AG09319 (cell line): ENCODE data around the gene TOR3A.

Source experiments
- DNase-seq: peaks from one replicate; pipeline ENCODE4 v3.0.0-alpha.2; 2010; ENCODE audit warnings: low read depth; ENCODE audit errors: extremely low read depth
- TF ChIP-seq, protein P1 (sequence below): IDR thresholded peaks from 2 replicates; pipeline ENCODE4 v1.5.1; 2011; ENCODE audit warnings: low read depth, mild to moderate bottlenecking, inconsistent platforms, low read length, moderate library complexity

TOR3A gene

DNA sequence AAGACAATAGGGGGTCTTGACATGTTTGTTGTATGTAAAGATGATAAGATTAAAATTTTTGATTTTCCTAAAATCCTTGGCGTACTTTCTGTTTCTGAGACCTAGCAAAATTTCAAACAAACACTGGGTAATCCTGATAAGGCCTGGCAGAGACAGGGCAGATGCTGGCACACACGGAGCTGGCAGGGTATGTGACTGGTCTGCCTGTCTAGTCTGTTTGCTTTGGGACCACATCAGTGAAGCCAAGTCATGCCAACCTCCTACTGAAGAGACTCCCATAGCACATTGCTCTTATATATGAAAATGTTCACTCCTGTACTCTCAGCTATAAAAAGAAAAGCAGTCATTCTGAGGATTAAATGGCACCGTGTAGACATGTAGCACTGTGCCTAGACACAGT, 14.1 kb downstream of the TOR3A start:
- no peak for DNase-seq
- TF ChIP-seq, protein P1, sequence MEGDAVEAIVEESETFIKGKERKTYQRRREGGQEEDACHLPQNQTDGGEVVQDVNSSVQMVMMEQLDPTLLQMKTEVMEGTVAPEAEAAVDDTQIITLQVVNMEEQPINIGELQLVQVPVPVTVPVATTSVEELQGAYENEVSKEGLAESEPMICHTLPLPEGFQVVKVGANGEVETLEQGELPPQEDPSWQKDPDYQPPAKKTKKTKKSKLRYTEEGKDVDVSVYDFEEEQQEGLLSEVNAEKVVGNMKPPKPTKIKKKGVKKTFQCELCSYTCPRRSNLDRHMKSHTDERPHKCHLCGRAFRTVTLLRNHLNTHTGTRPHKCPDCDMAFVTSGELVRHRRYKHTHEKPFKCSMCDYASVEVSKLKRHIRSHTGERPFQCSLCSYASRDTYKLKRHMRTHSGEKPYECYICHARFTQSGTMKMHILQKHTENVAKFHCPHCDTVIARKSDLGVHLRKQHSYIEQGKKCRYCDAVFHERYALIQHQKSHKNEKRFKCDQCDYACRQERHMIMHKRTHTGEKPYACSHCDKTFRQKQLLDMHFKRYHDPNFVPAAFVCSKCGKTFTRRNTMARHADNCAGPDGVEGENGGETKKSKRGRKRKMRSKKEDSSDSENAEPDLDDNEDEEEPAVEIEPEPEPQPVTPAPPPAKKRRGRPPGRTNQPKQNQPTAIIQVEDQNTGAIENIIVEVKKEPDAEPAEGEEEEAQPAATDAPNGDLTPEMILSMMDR: no peak

DNA sequence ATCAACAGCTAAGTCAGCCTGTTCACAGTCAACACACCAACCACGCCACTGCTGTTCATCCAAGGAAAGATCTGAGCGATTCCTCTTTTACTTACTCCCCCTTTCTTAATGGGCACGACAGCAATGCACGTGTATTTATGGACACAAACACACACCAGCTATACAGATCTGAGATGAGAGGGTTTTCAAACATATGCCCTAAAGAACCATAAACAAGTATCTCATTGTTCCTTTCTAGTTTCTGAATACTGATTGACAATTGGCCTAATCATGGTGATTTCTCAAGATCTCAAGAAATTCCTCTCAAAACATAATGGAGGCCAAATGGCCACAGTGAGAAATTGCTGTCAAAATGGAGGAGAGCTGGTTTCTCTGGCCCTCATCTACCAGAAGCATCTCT, 18.0 kb downstream of the TOR3A start:
- TF ChIP-seq, protein P1: no peak
- DNase-seq: no peak

DNA sequence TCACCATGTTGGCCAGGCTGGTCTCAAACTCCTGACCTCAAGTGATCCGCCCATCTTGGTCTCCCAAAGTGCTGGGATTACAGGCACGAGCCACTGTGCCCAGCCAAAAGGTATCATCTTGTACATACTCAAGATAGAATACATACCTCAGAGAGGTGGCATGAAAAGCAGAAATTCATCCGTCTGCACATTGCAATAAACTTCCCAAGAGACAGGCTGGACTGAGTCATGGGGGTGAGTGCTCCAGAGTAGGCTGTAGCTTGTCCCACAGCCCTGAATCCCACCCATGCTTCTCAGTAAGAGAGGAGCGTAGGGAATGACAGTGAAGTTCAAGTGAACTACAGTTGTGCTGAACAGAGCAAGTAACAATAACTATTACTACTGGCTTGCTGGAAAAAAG, 19.7 kb downstream of the TOR3A start:
- TF ChIP-seq, protein P1: no peak
- DNase-seq: no peak

DNA sequence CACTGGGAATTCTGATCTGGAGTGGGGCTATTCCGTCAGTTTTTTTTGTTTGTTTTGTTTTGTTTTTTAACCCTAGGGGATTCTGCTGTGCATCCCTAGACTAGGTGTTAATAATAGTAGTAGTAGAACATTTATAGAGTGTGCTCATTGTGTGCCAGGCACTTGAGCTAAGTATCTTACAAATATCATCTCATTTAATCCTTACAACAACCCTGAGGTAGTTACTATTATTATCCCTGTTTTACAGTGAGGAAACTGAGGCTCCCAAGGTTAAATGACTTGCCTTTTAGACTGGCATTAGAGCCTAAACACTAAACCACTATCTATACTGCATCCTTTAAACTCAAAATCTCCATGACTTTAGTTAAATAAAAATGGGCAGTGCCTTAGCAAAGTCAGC, 22.1 kb downstream of the TOR3A start:
- TF ChIP-seq, protein P1: no peak
- DNase-seq: no peak

DNA sequence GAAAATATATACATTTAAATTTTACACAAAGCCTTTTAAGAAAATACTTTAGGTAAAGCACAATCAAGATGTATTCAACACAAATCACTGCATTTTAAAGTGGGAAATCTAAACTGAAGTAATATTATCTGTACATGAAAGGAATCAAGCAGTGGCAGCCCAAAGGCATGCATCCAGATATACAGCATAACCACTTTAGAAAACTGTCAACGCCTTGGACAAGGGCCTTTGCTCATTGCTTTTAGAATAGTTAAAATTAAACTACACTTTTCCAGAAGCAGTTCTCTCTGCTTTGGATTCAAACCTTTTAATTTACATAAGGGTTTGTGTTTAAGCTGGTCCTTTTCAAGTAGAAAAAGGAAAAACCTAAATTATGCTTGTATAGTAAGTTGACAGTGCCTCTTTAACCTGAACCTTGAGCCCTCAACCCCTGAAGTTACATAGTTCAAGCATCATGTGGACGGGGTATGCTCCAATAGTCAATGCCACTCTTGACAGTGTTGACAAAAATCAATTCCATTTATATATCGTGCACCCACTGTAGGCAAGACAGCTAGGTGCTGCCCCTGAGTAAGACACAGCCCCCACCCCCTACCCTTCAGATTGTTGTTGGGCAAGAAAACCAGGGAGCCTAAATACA, 22.9 kb downstream of the TOR3A start:
- no peak for DNase-seq
- TF ChIP-seq, protein P1: no peak

DNA sequence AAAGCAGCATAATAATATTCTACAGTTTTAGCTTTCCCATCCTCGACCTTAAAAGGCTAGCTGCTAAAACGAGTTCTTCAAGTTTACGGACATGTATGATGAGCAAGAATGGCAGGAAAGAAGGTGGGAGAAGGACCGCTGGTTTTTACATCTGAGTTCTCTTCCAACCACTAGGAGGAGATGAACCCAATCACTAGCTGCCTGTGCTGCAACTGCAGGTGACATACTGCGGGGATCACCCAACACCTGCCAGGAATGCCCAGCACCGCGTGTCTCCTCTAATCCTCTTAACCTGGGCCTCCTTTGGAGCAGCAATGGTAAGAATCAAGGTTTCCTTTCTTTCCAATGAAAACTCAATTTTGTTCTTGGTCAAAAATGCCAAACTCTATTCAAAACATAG, 23.5 kb downstream of the TOR3A start:
- TF ChIP-seq, protein P1: peak; percentile 3; the same call in 1 of the 2 replicates

DNA sequence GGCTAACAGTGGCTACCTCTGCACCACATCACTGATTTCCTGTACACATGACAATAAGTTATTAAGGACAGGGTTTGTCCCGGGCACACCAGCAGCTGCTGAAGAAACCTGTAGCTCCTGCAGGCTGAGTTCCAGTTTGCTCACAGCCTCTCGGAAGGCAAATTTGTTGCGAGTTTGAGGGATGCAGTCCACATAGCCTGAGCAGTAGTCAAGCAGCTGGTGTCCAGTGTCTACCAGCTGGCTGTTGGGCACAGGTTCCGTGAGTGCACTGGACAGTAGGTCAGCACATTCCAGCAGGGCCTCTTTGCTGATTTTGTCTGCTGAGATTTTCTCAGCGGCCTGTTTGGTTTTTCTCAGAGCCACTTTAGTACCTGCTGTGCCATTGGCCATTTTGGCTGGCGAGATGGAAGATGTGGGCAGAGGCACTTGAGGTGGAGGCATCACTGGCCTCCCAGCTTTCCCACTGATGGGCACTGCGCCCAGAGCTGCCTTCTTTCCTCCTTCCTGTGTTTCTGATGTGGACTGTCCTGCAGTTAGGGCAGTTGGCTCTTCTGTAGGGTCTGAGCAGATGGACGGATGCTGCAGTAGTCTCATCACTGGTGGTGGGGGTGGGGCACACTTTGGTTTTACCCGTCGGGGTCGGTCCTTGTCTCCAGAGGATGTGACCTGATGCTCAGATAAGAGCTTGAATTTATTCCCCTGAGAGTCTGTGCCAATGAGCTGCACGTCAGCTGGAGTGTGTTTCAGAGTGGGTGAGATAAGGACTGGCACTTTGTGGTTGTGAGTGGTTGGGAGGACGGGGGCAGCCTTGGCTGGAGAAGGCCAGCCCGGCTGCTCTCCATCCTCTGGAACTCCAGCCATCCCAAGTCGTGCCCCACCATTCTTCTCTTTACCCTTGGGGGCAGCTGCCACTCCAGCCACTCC, 26.1 kb downstream of the TOR3A start:
- no peak for DNase-seq
- TF ChIP-seq, protein P1: no peak

More for the DNA sequence above, 23.5 kb downstream of the TOR3A start:
- no peak for DNase-seq
